Right ventricle myocardium superior (tissue), 1 donor: Measurements from ENCODE around the gene SRP68. TPM values are rescaled to one million over a fixed set of nuclear protein-coding genes. Genes with fewer than 3 reads are reported as not detected.
A peak's percentile ranks its signal among the peaks of the same experiment; 100 is the strongest.

Experiments
- ATAC-seq: fragments of 200-7000 bp; cut with Tn5 transposase; one replicate; pipeline ENCODE4 v1.9.1; 2020; ENCODE audit warnings: mild to moderate bottlenecking; ENCODE audit not compliant: poor library complexity
- DNase-seq: peaks from one replicate; pipeline ENCODE4 v3.0.0-alpha.2; 2020
- intact Hi-C: fragments of 100-400 bp; cut with DNase I; formaldehyde crosslinking; loops from one replicate; pipeline ENCODE4 v1.11.2; 2022
- total RNA-seq: library from RNA; stranded (reverse); fragmentation: NEBNext Ultra II Directional; extraction: Animal tissue kit (Norgen Biotek cat#: 25700); gene quantifications from one replicate; pipeline ENCODE4 v1.2.1, GENCODE V29; 2021
- donor health status: DM: no; HTN: yes; CAD: no; lungs with severe emphysema.

The SRP68 gene
- total RNA-seq, 1 donor from 2014 or later, result 57.9 TPM

GRCh38 chr17:76027159-76027839 is 45.0 kb downstream of the SRP68 start, which contains the start of gene EVPL:
Gene EVPL, minus strand, starts transcription at chr17:76027306. Its CDS starts 108 bp downstream, at chr17:76027198.
- peak; percentile 50 for ATAC-seq
- intact Hi-C loops, result no loop called here
- no peak for DNase-seq

- DNase-seq (no peak), ATAC-seq (no peak)
- intact Hi-C loops, result no loop called here
Measured at GRCh38 chr17:76026714-76027158, 45.6 kb downstream of the SRP68 start.

GRCh38 chr17:76025294-76025693 is 47.0 kb downstream of the SRP68 start:
- DNase-seq (no peak), ATAC-seq (no peak)
- intact Hi-C loops, result no loop called here

- DNase-seq (no peak), ATAC-seq (no peak)
- intact Hi-C loops, result no loop called here
Measured at GRCh38 chr17:76024353-76024752, 48.0 kb downstream of the SRP68 start.

GRCh38 chr17:76023900-76024237 is 48.4 kb downstream of the SRP68 start:
- intact Hi-C loops, result no loop called here
- ATAC-seq (no peak), DNase-seq (no peak)

- intact Hi-C loops, result no loop called here
- ATAC-seq (no peak), DNase-seq (no peak)
Measured at GRCh38 chr17:76022973-76023899, 49.1 kb downstream of the SRP68 start.

GRCh38 chr17:76022285-76022684 is 50.0 kb downstream of the SRP68 start:
- ATAC-seq (no peak), DNase-seq (no peak)
- intact Hi-C loops, result no loop called here

GRCh38 chr17:76019833-76020467 is 52.4 kb downstream of the SRP68 start:
- intact Hi-C loops, result loop anchor here (10.0 kb wide), 1 partner anchor 275 kb away; no protein-coding TSS in a partner anchor
- no peak for ATAC-seq
- DNase-seq, result no peak

GRCh38 chr17:76018801-76019200 is 53.5 kb downstream of the SRP68 start:
- DNase-seq (no peak), ATAC-seq (no peak)
- intact Hi-C loops, result loop anchor here (10.0 kb wide), 1 partner anchor 276 kb away; no protein-coding TSS in a partner anchor

GRCh38 chr17:76018340-76018680 is 54.0 kb downstream of the SRP68 start:
- ATAC-seq, result no peak
- intact Hi-C loops, result loop anchor here (10.0 kb wide), 1 partner anchor 276 kb away; no protein-coding TSS in a partner anchor
- DNase-seq, result no peak

GRCh38 chr17:76017481-76018339 is 54.6 kb downstream of the SRP68 start:
- intact Hi-C loops, result loop anchor here (10.0 kb wide), 1 partner anchor 277 kb away; no protein-coding TSS in a partner anchor
- no peak for DNase-seq
- ATAC-seq, result no peak

GRCh38 chr17:76014925-76015261 is 57.4 kb downstream of the SRP68 start:
- intact Hi-C loops, result loop anchor here (10.0 kb wide), 1 partner anchor 280 kb away; no protein-coding TSS in a partner anchor
- no peak for DNase-seq
- no peak for ATAC-seq

GRCh38 chr17:76014100-76014924 is 58.0 kb downstream of the SRP68 start:
- intact Hi-C loops, result loop anchor here (10.0 kb wide), 1 partner anchor 280 kb away; no protein-coding TSS in a partner anchor
- ATAC-seq (peak; percentile 89), DNase-seq (peak; percentile 81)

GRCh38 chr17:76013377-76013932 is 58.9 kb downstream of the SRP68 start:
- DNase-seq, result no peak
- ATAC-seq, result no peak
- intact Hi-C loops, result loop anchor here (10.0 kb wide), 1 partner anchor 281 kb away; no protein-coding TSS in a partner anchor

GRCh38 chr17:76011951-76012350 is 60.4 kb downstream of the SRP68 start:
- no peak for ATAC-seq
- intact Hi-C loops, result loop anchor here (10.0 kb wide), 1 partner anchor 283 kb away; no protein-coding TSS in a partner anchor

GRCh38 chr17:76009969-76010661 is 62.2 kb downstream of the SRP68 start:
- intact Hi-C loops, result loop anchor here (10.0 kb wide), 1 partner anchor 285 kb away; no protein-coding TSS in a partner anchor
- ATAC-seq, result no peak
- peak; percentile 17 for DNase-seq

More at GRCh38 chr17:76011951-76012350, 60.4 kb downstream of the SRP68 start:
- DNase-seq, result no peak
